Panc1 (cell line): ENCODE measurements around the gene UBASH3A.

Experiments
- CTCF ChIP-seq: fragments of 450-650 bp; IDR thresholded peaks from 2 replicates; pipeline ENCODE4 v1.5.1; 2017; ENCODE audit warnings: mild to moderate bottlenecking
- POLR2AphosphoS5 ChIP-seq: IDR thresholded peaks from 2 replicates; pipeline ENCODE4 v1.6.1; 2012; ENCODE audit warnings: mild to moderate bottlenecking, low read depth, low read length, moderate library complexity
- REST ChIP-seq, 2 experiments: IDR thresholded peaks; 2 replicates each; pipeline ENCODE4 v1.6.1; 2011 to 2012; ENCODE audit warnings: low read depth in 2 of 2, control low read depth in 1 of 2, low read length in 1 of 2, mild to moderate bottlenecking in 1 of 2, moderate library complexity in 1 of 2; ENCODE audit not compliant: insufficient read depth in 1 of 2
- SIN3A ChIP-seq: IDR thresholded peaks from 2 replicates; pipeline ENCODE4 v1.6.1; 2012; ENCODE audit warnings: low read depth, mild to moderate bottlenecking, low read length, moderate library complexity, borderline replicate concordance; ENCODE audit not compliant: insufficient read depth

DNA sequence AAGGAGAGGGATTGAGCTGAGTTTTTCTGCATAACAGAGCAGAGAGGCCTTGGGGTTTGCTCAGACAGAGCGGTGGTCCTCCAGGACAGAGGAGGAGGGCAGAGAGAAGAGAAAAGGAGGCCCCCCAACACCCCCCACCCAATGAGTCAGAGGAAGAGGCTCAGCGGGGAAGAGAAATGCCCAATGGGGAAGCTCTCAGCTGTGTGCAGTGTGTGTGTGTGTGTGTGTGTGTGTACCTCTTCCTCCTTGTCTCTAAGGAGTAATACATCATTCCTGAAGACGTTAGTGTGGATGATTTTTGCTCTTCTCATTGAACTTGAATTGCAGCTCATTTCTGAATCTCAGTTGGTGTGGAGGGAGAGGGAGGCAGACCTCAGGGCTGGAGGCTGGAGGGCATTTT is 16.5 kb upstream of the UBASH3A start:
- TF ChIP-seq CTCF (no peak), SIN3A (no peak), REST (IDR thresholded peaks at IDR 0.05; ENCODE audit: insufficient read depth in 1 of 2, low read depth in 2 of 2, low read length in 1 of 2) (no peak), POLR2AphosphoS5 (no peak)
